Endothelial cell of umbilical vein (primary cell): ENCODE measurements around the gene UBE2I. TPM values are rescaled to one million over a fixed set of nuclear protein-coding genes. Genes with fewer than 3 reads are reported as not detected.

ENCODE experiments used
- BruUV-seq: library from RNA; stranded (reverse); fragments of 400-500 nt; replicated peaks from 2 replicates; lab custom pipeline; 2021; lab: Mats Ljungman, UMichigan
- CTCF ChIA-PET: fragments of 300-600, 350-600 bp; sonication (Branson Sonifier 250); formaldehyde crosslinking; loops from one replicate; lab custom pipeline; 2021; ENCODE audit warnings: antibody characterized with exemption, inconsistent platforms; lab: Charles Lee
- POLR2A ChIA-PET: fragments of 300-600, 350-600 bp; sonication (Branson Sonifier 250); formaldehyde crosslinking; loops from one replicate; lab custom pipeline; 2021; ENCODE audit warnings: antibody characterized with exemption, inconsistent platforms; lab: Charles Lee
- DNase-seq: peaks from one replicate; pipeline ENCODE4 v3.0.0-alpha.2; 2011; ENCODE audit warnings: low read depth, low spot score
- FAIRE-seq: peaks from 2 replicates; lab custom pipeline; 2011; peaks lifted over from hg19 to GRCh38; lab: Jason Lieb, UNC
- H2AFZ ChIP-seq: 2 replicates; pipeline ENCODE4 v1.6.0; 2012; ENCODE audit warnings: low read depth, low read length, control low read depth, inconsistent platforms
- H3K27ac ChIP-seq: 2 replicates; pipeline ENCODE4 v1.5.1; 2011; ENCODE audit warnings: low read depth, mild to moderate bottlenecking, control low read depth, low read length, moderate library complexity; ENCODE audit not compliant: insufficient read depth
- H3K27me3 ChIP-seq, 2 experiments: 2 replicates each; pipeline versions ENCODE4 v1.6.0 to v1.6.1; 2011; ENCODE audit warnings: low read length in 2 of 2, mixed read lengths in 1 of 2; ENCODE audit not compliant: control insufficient read depth in 2 of 2, insufficient read depth in 2 of 2
- H3K36me3 ChIP-seq, 2 experiments: 2 replicates in 1 of 2; 3 replicates in 1 of 2; pipeline ENCODE4 v1.5.1; 2011; ENCODE audit warnings: low read length in 2 of 2, mild to moderate bottlenecking in 1 of 2, moderate library complexity in 1 of 2; ENCODE audit not compliant: control insufficient read depth in 2 of 2, insufficient read depth in 2 of 2; ENCODE audit errors: extremely low read depth in 1 of 2
- H3K4me1 ChIP-seq: 3 replicates; pipeline ENCODE4 v1.5.1; 2011; ENCODE audit warnings: mild to moderate bottlenecking, low read length; ENCODE audit not compliant: control insufficient read depth, insufficient read depth; ENCODE audit errors: extremely low read depth
- H3K4me2 ChIP-seq: 2 replicates; pipeline ENCODE4 v1.6.1; 2011; ENCODE audit warnings: low read length, control low read depth, mixed read lengths; ENCODE audit not compliant: insufficient read depth
- H3K4me3 ChIP-seq, 3 experiments: fragments of 200-600 bp in 1 of 3; sonication (generic), shearing (Covaris generic) in 1 of 3; replicated peaks in 1 of 3; 2 replicates each; pipeline ENCODE4 v1.5.1; 2011 to 2016; ENCODE audit warnings: control low read depth in 3 of 3, low read length in 3 of 3, mild to moderate bottlenecking in 2 of 3, inconsistent platforms in 1 of 3, low read depth in 1 of 3, moderate library complexity in 1 of 3; ENCODE audit not compliant: insufficient read depth in 1 of 3
- H3K79me2 ChIP-seq: 2 replicates; pipeline ENCODE4 v1.6.0; 2012; ENCODE audit warnings: low read length, inconsistent platforms; ENCODE audit not compliant: control insufficient read depth, insufficient read depth
- H3K9ac ChIP-seq: replicated peaks from 2 replicates; pipeline ENCODE3; 2011; ENCODE audit warnings: low read length, control low read depth; ENCODE audit not compliant: insufficient read depth; ENCODE audit errors: extremely low read depth
- H3K9me1 ChIP-seq: replicated peaks from 3 replicates; pipeline ENCODE4 v1.6.0; 2011; ENCODE audit warnings: mild to moderate bottlenecking, low read length; ENCODE audit not compliant: control insufficient read depth, insufficient read depth; ENCODE audit errors: extremely low read depth
- H3K9me3 ChIP-seq: replicated peaks from 2 replicates; pipeline ENCODE4 v1.5.1; 2012; ENCODE audit warnings: low read length, inconsistent platforms; ENCODE audit not compliant: control insufficient read depth, insufficient read depth
- H4K20me1 ChIP-seq: replicated peaks from 2 replicates; pipeline ENCODE3; 2011; ENCODE audit warnings: mild to moderate bottlenecking, low read length; ENCODE audit not compliant: control insufficient read depth, insufficient read depth; ENCODE audit errors: extremely low read depth
- EZH2 ChIP-seq: IDR thresholded peaks from 2 replicates; pipeline ENCODE4 v1.6.1; 2012; ENCODE audit warnings: borderline replicate concordance, low read depth, mild to moderate bottlenecking, moderate library complexity, low read length, inconsistent platforms; ENCODE audit not compliant: severe bottlenecking
- FOS ChIP-seq: IDR thresholded peaks from 2 replicates; pipeline ENCODE4 v1.6.1; 2011; ENCODE audit warnings: mild to moderate bottlenecking, low read length, moderate library complexity, borderline replicate concordance; ENCODE audit not compliant: insufficient read depth
- GATA2 ChIP-seq: IDR thresholded peaks from 2 replicates; pipeline ENCODE4 v1.7.0; 2011; ENCODE audit warnings: low read depth, mild to moderate bottlenecking, moderate library complexity, mixed read lengths, low read length; ENCODE audit not compliant: insufficient read length, insufficient read depth
- JUN ChIP-seq: IDR thresholded peaks from 2 replicates; pipeline ENCODE4 v1.6.1; 2011; ENCODE audit warnings: borderline replicate concordance, low read depth; ENCODE audit not compliant: insufficient read length, insufficient read depth
- MYC ChIP-seq: IDR thresholded peaks from one replicate; pipeline ENCODE4 v1.6.1; 2011; ENCODE audit warnings: mild to moderate bottlenecking, low read depth, low read length
- POLR2A ChIP-seq: IDR thresholded peaks from 2 replicates; pipeline ENCODE4 v1.6.1; 2012; ENCODE audit warnings: low read depth, mild to moderate bottlenecking, control low read depth, low read length
- POLR2AphosphoS5 ChIP-seq: IDR thresholded peaks from 2 replicates; pipeline ENCODE4 v1.6.1; 2012; ENCODE audit warnings: low read depth, mild to moderate bottlenecking, control low read depth, low read length, moderate library complexity; ENCODE audit not compliant: insufficient read depth
- dilution Hi-C: fragments of 300-500 bp; cut with MboI; formaldehyde crosslinking; loops from one replicate; pipeline ENCODE4 v1.15.0; 2019; ENCODE audit warnings: low sequenced_read_pairs; ENCODE audit not compliant: extremely low pct_ligation_motif_present
- intact Hi-C: fragments of 100-400 bp; cut with micrococcal nuclease; formaldehyde crosslinking; loops from one replicate; pipeline ENCODE4 v1.10.0; 2022
- polyA plus RNA-seq, 4 experiments: library from polyadenylated mRNA; depleted of rRNA in 3 of 4; stranded (reverse) in 3 of 4; unstranded in 1 of 4; fragments of >200 nt; gene quantifications; 2 replicates each; pipeline versions ENCODE4 v1.2.1 to v1.2.3, GENCODE V29; 2011 to 2012; ENCODE audit warnings: missing spikeins in 1 of 4
- total RNA-seq: library from RNA; stranded (reverse); gene quantifications from 2 replicates; pipeline ENCODE4 v1.2.3, GENCODE V29; 2021
- TF ChIP-seq, protein P1 (sequence below): IDR thresholded peaks from 2 replicates; pipeline ENCODE4 v1.6.1; 2011; ENCODE audit not compliant: insufficient read depth, insufficient read length
- TF ChIP-seq, protein P2 (sequence below), 2 donors: IDR thresholded peaks; 1 replicate in 1 of 2; 2 replicates in 1 of 2; pipeline ENCODE4 v1.5.1; 2011; ENCODE audit warnings: low read length in 2 of 2, mild to moderate bottlenecking in 2 of 2, moderate library complexity in 2 of 2, control low read depth in 1 of 2, inconsistent platforms in 1 of 2, low read depth in 1 of 2; ENCODE audit not compliant: insufficient read depth in 1 of 2; ENCODE audit errors: extremely low read depth in 1 of 2

UBE2I gene
- total and polyA plus RNA-seq, 2 donors (not counting 3 experiments of a cell fraction or from before 2014, with no cell fraction given) = 122 to 233 TPM

- Histone ChIP-seq H3K4me3 (no peak overlapping the region), H3K9ac (no peak overlapping the region), H3K27ac (no peak overlapping the region), H3K9me3 (no peaks in the 10 kb centered on the region), H3K36me3 (peaks cover 20 to 49% of the 10 kb centered on the region in 2 experiments), H3K4me2 (no peak overlapping the region), H3K79me2 (peaks cover 80% of the 10 kb centered on the region), H2AFZ (no peak overlapping the region), H3K9me1 (no peaks in the 10 kb centered on the region), H4K20me1 (no peaks in the 10 kb centered on the region), H3K4me1 (peaks cover 14% of the 10 kb centered on the region), H3K27me3 (no peaks in the 10 kb centered on the region)
- no TSS peak for BruUV-seq
- dilution Hi-C loops (no loop called here), intact Hi-C loops (no loop called here)
- CTCF ChIA-PET = no interaction called here
- TF ChIP-seq POLR2AphosphoS5 (no peak), EZH2 (no peak), JUN (no peak), POLR2A (no peak), FOS (no peak), GATA2 (no peak), MYC (no peak)
- TF ChIP-seq, protein P1, sequence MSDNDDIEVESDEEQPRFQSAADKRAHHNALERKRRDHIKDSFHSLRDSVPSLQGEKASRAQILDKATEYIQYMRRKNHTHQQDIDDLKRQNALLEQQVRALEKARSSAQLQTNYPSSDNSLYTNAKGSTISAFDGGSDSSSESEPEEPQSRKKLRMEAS = no peak
- TF ChIP-seq, protein P2, sequence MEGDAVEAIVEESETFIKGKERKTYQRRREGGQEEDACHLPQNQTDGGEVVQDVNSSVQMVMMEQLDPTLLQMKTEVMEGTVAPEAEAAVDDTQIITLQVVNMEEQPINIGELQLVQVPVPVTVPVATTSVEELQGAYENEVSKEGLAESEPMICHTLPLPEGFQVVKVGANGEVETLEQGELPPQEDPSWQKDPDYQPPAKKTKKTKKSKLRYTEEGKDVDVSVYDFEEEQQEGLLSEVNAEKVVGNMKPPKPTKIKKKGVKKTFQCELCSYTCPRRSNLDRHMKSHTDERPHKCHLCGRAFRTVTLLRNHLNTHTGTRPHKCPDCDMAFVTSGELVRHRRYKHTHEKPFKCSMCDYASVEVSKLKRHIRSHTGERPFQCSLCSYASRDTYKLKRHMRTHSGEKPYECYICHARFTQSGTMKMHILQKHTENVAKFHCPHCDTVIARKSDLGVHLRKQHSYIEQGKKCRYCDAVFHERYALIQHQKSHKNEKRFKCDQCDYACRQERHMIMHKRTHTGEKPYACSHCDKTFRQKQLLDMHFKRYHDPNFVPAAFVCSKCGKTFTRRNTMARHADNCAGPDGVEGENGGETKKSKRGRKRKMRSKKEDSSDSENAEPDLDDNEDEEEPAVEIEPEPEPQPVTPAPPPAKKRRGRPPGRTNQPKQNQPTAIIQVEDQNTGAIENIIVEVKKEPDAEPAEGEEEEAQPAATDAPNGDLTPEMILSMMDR (IDR thresholded peaks at IDR 0.05; ENCODE audit: extremely low read depth in 1 of 2, insufficient read depth in 1 of 2, low read depth in 1 of 2, low read length in 2 of 2) = no peak
- POLR2A ChIA-PET = no interaction called here
- DNase-seq (no peak), FAIRE-seq (no peak)
Measured at GRCh38 chr16:1314399-1315068, 5.1 kb downstream of the UBE2I start.
